HL-60/S4 (cell line): ENCODE results near the gene PRR19.
"Not testable (repeated sequence)": the region's sequence is repeated elsewhere in the genome, so short reads cannot be mapped to it uniquely, and the experiment has no call there.

Experiments used
- in situ Hi-C: fragments of 300-500 bp; cut with MboI; formaldehyde crosslinking; loops from 2 replicates; pipeline ENCODE4 v1.14.3; 2022; ENCODE audit warnings: low sequenced_read_pairs

The PRR19 gene

GRCh38 chr19:42301646-42302203 lies at the start of gene PRR19:
TSS of gene PRR19 (plus strand) at chr19:42302132. CDS start at chr19:42309585, 7,453 bp downstream.
- in situ Hi-C loops, result no loop called here

GRCh38 chr19:42252365-42253244 lies 49.3 kb upstream of the PRR19 start:
- in situ Hi-C loops, result no loop called here

GRCh38 chr19:42253245-42254088 lies 48.5 kb upstream of the PRR19 start:
- in situ Hi-C loops, result no loop called here

- in situ Hi-C loops, result no loop called here
These were observed 47.7 kb upstream of the PRR19 start for GRCh38 chr19:42254089-42254849.

- in situ Hi-C loops, result no loop called here
These were observed 46.8 kb upstream of the PRR19 start, which contains the start of gene ERF for GRCh38 chr19:42254850-42255765. TSS of gene ERF (minus strand) at chr19:42255128. CDS start at chr19:42254999, 129 bp downstream.

- in situ Hi-C loops, result no loop called here
These were observed 45.9 kb upstream of the PRR19 start for GRCh38 chr19:42255766-42256745.

GRCh38 chr19:42257842-42258241 lies 44.1 kb upstream of the PRR19 start:
- in situ Hi-C loops, result not testable (repeated sequence)

- in situ Hi-C loops, result no loop called here
These were observed 40.2 kb upstream of the PRR19 start for GRCh38 chr19:42261763-42262162.

GRCh38 chr19:42266105-42266504 lies 35.8 kb upstream of the PRR19 start:
- in situ Hi-C loops, result not testable (repeated sequence)

GRCh38 chr19:42266928-42267603 lies 34.9 kb upstream of the PRR19 start:
- in situ Hi-C loops, result not testable (repeated sequence)

GRCh38 chr19:42267644-42268141 lies 34.2 kb upstream of the PRR19 start:
- in situ Hi-C loops, result no loop called here

GRCh38 chr19:42268142-42268703 lies 33.7 kb upstream of the PRR19 start:
- in situ Hi-C loops, result no loop called here

- in situ Hi-C loops, result no loop called here
These were observed 33.0 kb upstream of the PRR19 start, which contains the start of gene CIC for GRCh38 chr19:42268704-42269477. TSS of gene CIC (plus strand) at chr19:42269252. CDS start at chr19:42271784, 2,532 bp downstream.

- in situ Hi-C loops, result no loop called here
These were observed 32.2 kb upstream of the PRR19 start for GRCh38 chr19:42269478-42270345.

- in situ Hi-C loops, result no loop called here
These were observed 31.4 kb upstream of the PRR19 start for GRCh38 chr19:42270346-42271044.
